ENCODE measurements around the gene BET1L. TPM values are rescaled to one million over a fixed set of nuclear protein-coding genes. Genes with fewer than 3 reads are reported as not detected.

The BET1L gene
- total and polyA plus RNA-seq, 2 experiments from 2014 or later = 19.5 to 22.8 TPM

GRCh38 chr11:216081-216974 is 9.1 kb upstream of the BET1L start:
- no peak overlapping the region for H3K4me2 ChIP-seq
- H3K36me3 ChIP-seq (ENCODE audit: insufficient read depth) = peaks cover 8% of the 10 kb centered on the region
- no peak overlapping the region for H3K4me3 ChIP-seq
- peaks cover 7% of the 10 kb centered on the region; the same call in 1 of the 2 replicates for H3F3A ChIP-seq (replicated peaks; ENCODE audit: low read depth)
- no peak for ATAC-seq
- no peaks in the 10 kb centered on the region; the same call in 1 of the 2 replicates for H4K20me1 ChIP-seq (replicated peaks; ENCODE audit: insufficient read depth)
- Mint-ChIP-seq H3K27ac (no peak overlapping the region), H3K9me3 (no peaks in the 10 kb centered on the region; the same call in 2 of the 3 replicates), H3K4me1 (no peaks in the 10 kb centered on the region), H3K36me3 (ENCODE audit: low read depth) (peaks cover 48% of the 10 kb centered on the region), H3K27me3 (ENCODE audit: insufficient read depth, low read depth, poor library complexity) (peaks cover 9% of the 10 kb centered on the region), H3K4me3 (no peak overlapping the region)
- H3K27ac ChIP-seq (ENCODE audit: low read depth) = peak overlapping the region; percentile 45; the same call in 1 of the 2 replicates
- H2AFZ ChIP-seq = no peak overlapping the region
- 0 out of 2 replicates have a peak, but pooled peaks have one; percentile 5 for TF ChIP-seq POLR2AphosphoS5 (IDR thresholded peaks at IDR 0.05; ENCODE audit: low read depth)
- TF ChIP-seq STAT1 (IDR thresholded peaks at IDR 0.05; ENCODE audit: unreplicated experiment) = no peak
- H3K4me1 ChIP-seq (ENCODE audit: insufficient read depth) = no peaks in the 10 kb centered on the region
- H3K9me2 ChIP-seq (ENCODE audit: insufficient read depth) = no peaks in the 10 kb centered on the region
- H3K27me3 ChIP-seq (ENCODE audit: insufficient read depth) = no peaks in the 10 kb centered on the region
- no peaks in the 10 kb centered on the region for H3K79me2 ChIP-seq (replicated peaks; ENCODE audit: insufficient read depth)
- no peak for DNase-seq (ENCODE audit: low spot score)

- Histone ChIP-seq H3F3A (replicated peaks; ENCODE audit: low read depth) (peaks cover 7% of the 10 kb centered on the region; the same call in 1 of the 2 replicates), H3K4me1 (ENCODE audit: insufficient read depth) (no peaks in the 10 kb centered on the region), H2AFZ (no peak overlapping the region), H3K9me2 (ENCODE audit: insufficient read depth) (no peaks in the 10 kb centered on the region), H3K36me3 (ENCODE audit: insufficient read depth) (peaks cover 8% of the 10 kb centered on the region), H3K4me3 (no peak overlapping the region), H3K27me3 (ENCODE audit: insufficient read depth) (no peaks in the 10 kb centered on the region), H3K27ac (ENCODE audit: low read depth) (0 out of 2 replicates have a peak overlapping the region, but pooled peaks have one; percentile 32), H4K20me1 (replicated peaks; ENCODE audit: insufficient read depth) (no peaks in the 10 kb centered on the region; the same call in 1 of the 2 replicates), H3K4me2 (no peak overlapping the region), H3K79me2 (replicated peaks; ENCODE audit: insufficient read depth) (no peaks in the 10 kb centered on the region)
- ATAC-seq = no peak; the same call in 2 of the 3 replicates
- H3K9me3 Mint-ChIP-seq = no peaks in the 10 kb centered on the region; the same call in 2 of the 3 replicates
- H3K36me3 Mint-ChIP-seq (ENCODE audit: low read depth) = peaks cover 55% of the 10 kb centered on the region
- no peak overlapping the region for H3K4me3 Mint-ChIP-seq
- peak overlapping the region; percentile 65; the same call in 1 of the 2 replicates for H3K27ac Mint-ChIP-seq
- TF ChIP-seq NANOG (IDR thresholded peaks at IDR 0.05; ENCODE audit: borderline replicate concordance) = no peak
- TF ChIP-seq POLR2AphosphoS5 (IDR thresholded peaks at IDR 0.05; ENCODE audit: low read depth) = 0 out of 2 replicates have a peak, but pooled peaks have one; percentile 11
- H3K27me3 Mint-ChIP-seq (ENCODE audit: insufficient read depth, low read depth, poor library complexity) = peaks cover 10% of the 10 kb centered on the region
- DNase-seq (ENCODE audit: low spot score) = no peak
- no peaks in the 10 kb centered on the region for H3K4me1 Mint-ChIP-seq
These were observed 8.4 kb upstream of the BET1L start for GRCh38 chr11:215581-216037.

- Histone ChIP-seq H3K9me2 (ENCODE audit: insufficient read depth) (no peaks in the 10 kb centered on the region), H3K79me2 (replicated peaks; ENCODE audit: insufficient read depth) (peaks cover 11% of the 10 kb centered on the region; the same call in 1 of the 2 replicates), H3K4me3 (no peak overlapping the region), H3K4me1 (ENCODE audit: insufficient read depth) (peaks cover 7% of the 10 kb centered on the region; the same call in 1 of the 2 replicates), H3K27ac (ENCODE audit: low read depth) (no peak overlapping the region), H3F3A (replicated peaks; ENCODE audit: low read depth) (peaks cover 7% of the 10 kb centered on the region; the same call in 1 of the 2 replicates), H2AFZ (no peak overlapping the region), H3K36me3 (ENCODE audit: insufficient read depth) (peaks cover 8% of the 10 kb centered on the region), H4K20me1 (replicated peaks; ENCODE audit: insufficient read depth) (no peaks in the 10 kb centered on the region; the same call in none of the 2 replicates), H3K4me2 (no peak overlapping the region), H3K27me3 (ENCODE audit: insufficient read depth) (no peaks in the 10 kb centered on the region)
- Mint-ChIP-seq H3K27ac (no peak overlapping the region), H3K4me3 (no peak overlapping the region), H3K27me3 (ENCODE audit: insufficient read depth, low read depth, poor library complexity) (peaks cover 9% of the 10 kb centered on the region), H3K9me3 (no peaks in the 10 kb centered on the region; the same call in 2 of the 3 replicates), H3K36me3 (ENCODE audit: low read depth) (peaks cover 63% of the 10 kb centered on the region), H3K4me1 (peaks cover 4% of the 10 kb centered on the region; the same call in 1 of the 3 replicates)
- ATAC-seq = no peak
- DNase-seq (ENCODE audit: low spot score) = no peak
- TF ChIP-seq ZNF114 (CRISPR knock-in tag; IDR thresholded peaks at IDR 0.05) = no peak
- TF ChIP-seq POLR2AphosphoS5 (IDR thresholded peaks at IDR 0.05; ENCODE audit: low read depth) = no peak
- TF ChIP-seq NANOG (IDR thresholded peaks at IDR 0.05; ENCODE audit: borderline replicate concordance) = no peak
- no peak for TF ChIP-seq CREB1 (CRISPR knock-in tag; IDR thresholded peaks at IDR 0.05; ENCODE audit: low read depth)
- TF ChIP-seq STAT1 (IDR thresholded peaks at IDR 0.05; ENCODE audit: unreplicated experiment) = no peak
- TF ChIP-seq ETS1 (IDR thresholded peaks at IDR 0.05) = no peak
- TF ChIP-seq EZH2 (IDR thresholded peaks at IDR 0.05; ENCODE audit: low read depth, unreplicated experiment) = no peak
These were observed 6.9 kb upstream of the BET1L start for GRCh38 chr11:214083-214482.
